Measurements from ENCODE around the gene ATF6. TPM values are rescaled to one million over a fixed set of nuclear protein-coding genes. Genes with fewer than 3 reads are reported as not detected.

Gene ATF6
- total and polyA plus RNA-seq, 2 of the 4 experiments (the other 2 are of a cell fraction): 12.2 to 17.6 TPM

- Histone ChIP-seq H3K79me1 (ENCODE audit: low read depth in 1 of 2, low read length in 2 of 2) (no peaks in the 10 kb centered on the region), H3K9me3 (ENCODE audit: control insufficient read depth, insufficient read depth, low read length) (no peaks in the 10 kb centered on the region), H3K18ac (ENCODE audit: low read depth, low read length) (no peak overlapping the region), H3K4me2 (ENCODE audit: low read depth, low read length) (no peak overlapping the region), H2BK120ac (ENCODE audit: low read depth, low read length) (no peak overlapping the region), H2AFZ (replicated peaks; ENCODE audit: low read length, poor library complexity) (no peak overlapping the region), H4K91ac (ENCODE audit: insufficient read depth, low read depth, low read length) (no peak overlapping the region), H3K36me3 (ENCODE audit: control insufficient read depth, insufficient read depth, low read length) (no peaks in the 10 kb centered on the region), H3K9ac (ENCODE audit: low read depth, low read length) (no peak overlapping the region), H2AK5ac (ENCODE audit: low read depth, low read length) (no peak overlapping the region), H3K4me1 (ENCODE audit: control insufficient read depth, insufficient read depth, low read length) (peaks cover 3% of the 10 kb centered on the region), H2BK15ac (ENCODE audit: low read depth, low read length) (no peak overlapping the region), H3K23ac (ENCODE audit: low read depth, low read length) (no peak overlapping the region), H4K5ac (ENCODE audit: low read depth, low read length) (no peak overlapping the region), H3K4ac (ENCODE audit: low read depth, low read length) (no peak overlapping the region), H4K8ac (ENCODE audit: low read depth in 2 of 2, low read length in 2 of 2) (no peak overlapping the region), H3K27me3 (ENCODE audit: control insufficient read depth, insufficient read depth, low read length) (no peaks in the 10 kb centered on the region), H2BK5ac (ENCODE audit: low read depth, low read length, poor library complexity, severe bottlenecking) (no peak overlapping the region), H3K14ac (replicated peaks; ENCODE audit: low read depth, low read length) (no peak overlapping the region), H3K4me3 (ENCODE audit: insufficient read depth, low read depth, low read length) (no peak overlapping the region), H2AK9ac (replicated peaks; ENCODE audit: low read depth, low read length, poor library complexity) (no peak overlapping the region), H3K56ac (ENCODE audit: extremely low read depth, insufficient read depth, low read length) (no peak overlapping the region), H4K20me1 (ENCODE audit: insufficient read depth, low read length) (no peaks in the 10 kb centered on the region), H3K9me1 (ENCODE audit: insufficient read depth, low read length) (no peaks in the 10 kb centered on the region), H2BK20ac (ENCODE audit: low read depth, low read length) (no peak overlapping the region), H3K27ac (ENCODE audit: insufficient read depth, low read length) (no peak overlapping the region)
- in situ Hi-C loops (cut with MboI; ENCODE audit: low sequenced_read_pairs) (no loop called here), intact Hi-C loops (cut with micrococcal nuclease) (no loop called here), dilution Hi-C loops (cut with HindIII; ENCODE audit: low sequenced_read_pairs, unreplicated experiment) (no loop called here)
- ATAC-seq (ENCODE audit: low read depth) (no peak), DNase-seq (no peak)
- no TSS peak for BruUV-seq (replicated peaks)
- ChIA-PET POLR2A (ENCODE audit: unreplicated experiment) (no interaction called here), CTCF (no interaction called here)
- no CpG with 5 or more reads among the region's 1 CpG for WGBS, 2 experiments (ENCODE audit: extremely low coverage in 2 of 2, insufficient read length in 1 of 2)
- TF ChIP-seq BHLHE40 (IDR thresholded peaks at IDR 0.05; ENCODE audit: low read depth, low read length) (no peak), MAZ (IDR thresholded peaks at IDR 0.05; ENCODE audit: borderline replicate concordance, low read depth, low read length) (no peak), SMC3 (IDR thresholded peaks at IDR 0.05; ENCODE audit: low read depth, low read length) (no peak), FOS (IDR thresholded peaks at IDR 0.05; ENCODE audit: low read depth, low read length) (no peak), RAD21 (IDR thresholded peaks at IDR 0.05; ENCODE audit: low read length) (no peak), USF2 (IDR thresholded peaks at IDR 0.05; ENCODE audit: low read depth, low read length) (no peak)
These were observed 148.5 kb downstream of the ATF6 start for GRCh38 chr1:161914595-161914994.
